HG02759 (cell line): ENCODE measurements around the gene RAD23A.

Experiments used
- ATAC-seq: cut with Tn5 transposase; IDR thresholded peaks from one replicate; pipeline ENCODE4 v1.9.1; 2021; ENCODE audit warnings: mild to moderate bottlenecking, moderate library complexity; ENCODE audit not compliant: unreplicated experiment

RAD23A gene

DNA sequence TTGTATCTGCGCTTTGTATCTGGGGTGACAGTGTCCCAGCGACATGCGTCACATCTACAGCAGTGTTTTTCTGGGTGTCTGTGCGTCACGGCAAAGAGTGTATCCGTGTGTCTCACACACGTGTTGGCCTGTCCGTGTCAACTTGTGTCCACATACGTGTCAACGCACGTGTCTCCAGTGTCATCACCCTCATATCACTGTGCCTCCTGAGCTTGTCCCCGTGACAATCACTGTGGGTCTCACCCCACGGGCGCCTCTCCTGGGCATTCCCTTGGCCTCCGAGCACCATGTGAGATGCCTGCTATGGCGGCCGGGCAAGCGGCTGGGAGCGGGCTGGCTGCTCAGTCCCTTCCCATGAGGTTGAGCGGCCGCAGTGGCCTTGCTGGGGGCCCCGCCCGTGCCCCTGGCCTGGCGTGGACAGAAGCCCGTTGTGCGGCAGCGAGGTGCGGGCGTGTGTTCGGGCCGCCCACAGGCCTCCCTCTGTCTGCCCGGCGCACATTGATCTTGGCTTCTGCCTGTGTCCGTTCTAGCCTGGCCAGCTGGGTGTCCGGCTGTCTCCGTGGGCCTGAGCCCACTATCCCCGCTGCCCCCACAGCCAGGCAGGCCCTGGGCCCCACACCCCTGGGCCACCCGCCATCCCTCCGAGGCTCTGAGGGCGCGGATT is 56.0 kb downstream of the RAD23A start:
- no peak for ATAC-seq

DNA sequence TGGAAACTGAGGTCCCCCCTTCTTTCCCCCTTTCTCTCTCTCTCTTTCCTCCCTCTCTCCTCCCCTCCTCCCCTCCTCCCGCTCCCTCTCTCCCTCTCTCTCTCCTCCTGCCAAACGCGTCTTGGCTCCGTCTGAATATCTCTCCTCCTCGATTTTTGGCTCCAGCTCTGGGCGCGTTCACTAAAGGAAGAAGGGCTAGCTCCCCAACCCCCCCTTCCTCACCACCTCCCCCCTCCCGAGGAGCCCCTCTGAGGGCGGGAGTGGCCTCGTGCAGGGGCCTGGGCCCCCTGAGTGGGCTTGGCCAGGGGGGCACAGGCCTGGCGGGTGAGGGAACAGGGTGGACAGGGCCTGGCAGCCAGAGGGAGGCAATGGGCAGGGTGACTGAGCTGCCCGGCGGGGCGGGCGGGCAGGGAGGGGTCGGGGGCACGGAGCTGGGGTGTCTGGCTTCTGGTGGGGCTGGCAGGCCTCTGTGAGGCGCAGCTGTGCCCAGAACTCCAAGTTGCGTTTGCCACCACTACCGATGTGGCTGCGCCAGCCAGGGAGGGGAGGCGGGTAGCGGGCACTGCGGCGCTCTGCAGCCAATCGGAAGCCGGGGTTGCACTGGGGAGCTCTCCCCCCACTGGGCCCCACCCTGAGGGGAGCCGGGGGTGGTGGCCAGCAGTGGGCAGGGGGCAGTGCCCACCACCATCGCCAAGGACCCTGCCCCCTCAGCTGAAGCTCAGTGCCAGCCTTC is 56.7 kb downstream of the RAD23A start:
- ATAC-seq: no peak

DNA sequence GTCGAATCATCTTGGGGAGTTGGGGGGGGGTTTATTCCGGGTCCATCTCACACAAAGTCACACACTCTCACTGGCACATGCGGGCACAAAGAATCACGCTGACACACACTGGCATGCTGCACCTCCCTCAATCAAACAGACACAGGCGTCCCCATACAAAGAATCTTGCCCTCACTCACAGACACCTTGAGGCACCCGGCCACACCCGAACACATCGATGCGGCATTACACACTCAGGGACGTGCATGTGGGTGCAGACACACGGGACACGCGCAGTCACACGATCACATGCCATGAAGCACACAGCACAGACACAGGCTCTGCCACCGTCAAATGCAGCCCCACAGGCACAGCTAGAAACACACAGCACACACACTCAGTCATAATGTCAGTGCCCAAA is 57.4 kb downstream of the RAD23A start:
- no peak for ATAC-seq
